GM21447 (cell line): ENCODE data around the gene NECTIN4.
A peak's percentile ranks its signal among the peaks of the same experiment; 100 is the strongest.
"Not testable (repeated sequence)": the region's sequence is repeated elsewhere in the genome, so short reads cannot be mapped to it uniquely, and the experiment has no call there.

Experiments
- ATAC-seq: cut with Tn5 transposase; IDR thresholded peaks from one replicate; pipeline ENCODE4 v1.9.1; 2021; ENCODE audit not compliant: unreplicated experiment

NECTIN4 gene

GRCh38 chr1:161089251-161089924, at the start of gene NECTIN4:
NECTIN4 (minus strand) TSS chr1:161089558; CDS start chr1:161089296, 262 bp downstream.
- no peak for ATAC-seq

- no peak for ATAC-seq
Observed at GRCh38 chr1:161138431-161138830, 49.1 kb upstream of the NECTIN4 start.

- no peak for ATAC-seq
Observed at GRCh38 chr1:161137881-161138280, 48.5 kb upstream of the NECTIN4 start.

- no peak for ATAC-seq
Observed at GRCh38 chr1:161133220-161133740, 43.9 kb upstream of the NECTIN4 start.

GRCh38 chr1:161132410-161133219, 43.3 kb upstream of the NECTIN4 start, which contains the start of gene DEDD:
DEDD (minus strand) TSS chr1:161132667; CDS start chr1:161124462, 8,205 bp downstream.
- peak; percentile 94 for ATAC-seq

GRCh38 chr1:161131523-161132409, 42.4 kb upstream of the NECTIN4 start:
- ATAC-seq, result no peak

GRCh38 chr1:161130266-161130665, 40.9 kb upstream of the NECTIN4 start:
- no peak for ATAC-seq

GRCh38 chr1:161128591-161129420, 39.4 kb upstream of the NECTIN4 start:
- ATAC-seq, result no peak

GRCh38 chr1:161127649-161128048, 38.3 kb upstream of the NECTIN4 start:
- ATAC-seq, result no peak

GRCh38 chr1:161122967-161123366, 33.6 kb upstream of the NECTIN4 start:
- no peak for ATAC-seq

- no peak for ATAC-seq
Observed at GRCh38 chr1:161121834-161122233, 32.5 kb upstream of the NECTIN4 start.

GRCh38 chr1:161121042-161121650, 31.8 kb upstream of the NECTIN4 start:
- ATAC-seq, result no peak

- peak; percentile 48 for ATAC-seq
Observed at GRCh38 chr1:161119092-161119903, 29.9 kb upstream of the NECTIN4 start.

GRCh38 chr1:161117759-161118581, 28.6 kb upstream of the NECTIN4 start, which contains the start of the genes NIT1 and PFDN2:
NIT1 (plus strand) TSS chr1:161118105; CDS start chr1:161118177, 72 bp downstream.
PFDN2 (minus strand) TSS chr1:161118037; CDS start chr1:161118026, 11 bp downstream.
- ATAC-seq, result peak; percentile 75

GRCh38 chr1:161115961-161116360, 26.6 kb upstream of the NECTIN4 start:
- ATAC-seq, result not testable (repeated sequence)

- no peak for ATAC-seq
Observed at GRCh38 chr1:161115132-161115711, 25.9 kb upstream of the NECTIN4 start.

- ATAC-seq, result no peak
Observed at GRCh38 chr1:161114556-161114955, 25.2 kb upstream of the NECTIN4 start.
